Lung microvascular endothelial cell (primary cell): ENCODE results near the gene CSF2RB. TPM values are rescaled to one million over a fixed set of nuclear protein-coding genes. Genes with fewer than 3 reads are reported as not detected.
A peak's percentile ranks its signal among the peaks of the same experiment; 100 is the strongest.

Source experiments
- DNase-seq, 2 donors: peaks; one replicate each; pipeline versions ENCODE4 v3.0.0 to v3.0.0-alpha.2; 2010; ENCODE audit warnings: low read depth in 2 of 2
- total RNA-seq: library from RNA; depleted of rRNA; stranded (reverse); fragments of >200 nt; gene quantifications from 2 replicates; pipeline ENCODE4 v1.2.1, GENCODE V29; 2014

CSF2RB gene
- total RNA-seq, 1 donor from 2014 or later = 1.4 TPM

- DNase-seq = no peak
These were observed 21.8 kb downstream of the CSF2RB start for GRCh38 chr22:36935313-36935610.

- no peak for DNase-seq
These were observed 22.3 kb downstream of the CSF2RB start for GRCh38 chr22:36935694-36936093.

- DNase-seq = no peak
These were observed 23.1 kb downstream of the CSF2RB start for GRCh38 chr22:36936362-36937116.

GRCh38 chr22:36937319-36938027 is 24.0 kb downstream of the CSF2RB start:
- DNase-seq = no peak

GRCh38 chr22:36938028-36938425 is 24.6 kb downstream of the CSF2RB start:
- no peak for DNase-seq

- no peak for DNase-seq
These were observed 25.5 kb downstream of the CSF2RB start for GRCh38 chr22:36938886-36939285.

- no peak for DNase-seq
These were observed 27.2 kb downstream of the CSF2RB start for GRCh38 chr22:36940676-36941075.

DNA sequence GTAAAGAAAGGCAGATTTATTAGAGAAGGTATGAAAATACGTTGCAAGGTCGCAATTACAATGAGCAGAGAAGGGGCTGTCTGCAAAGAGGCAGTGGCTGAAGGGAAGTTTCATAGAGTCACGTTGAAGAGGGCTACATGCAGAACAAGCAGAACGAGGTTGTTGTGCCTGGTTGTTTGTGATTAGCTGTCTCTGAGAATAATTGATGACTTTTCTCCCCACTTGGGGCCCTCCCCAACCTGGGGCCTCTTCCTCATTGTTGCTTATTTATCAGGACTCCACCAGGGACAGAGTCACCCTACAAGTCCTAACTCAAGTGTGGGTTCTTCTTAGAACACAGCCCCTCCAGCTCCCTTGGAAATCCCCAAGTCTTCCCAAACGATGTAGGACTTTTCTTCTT is 29.1 kb downstream of the CSF2RB start:
- DNase-seq = no peak

GRCh38 chr22:36946421-36947158 is 33.2 kb downstream of the CSF2RB start:
- peak in 1 of 2 donors; percentile 5 for DNase-seq

DNA sequence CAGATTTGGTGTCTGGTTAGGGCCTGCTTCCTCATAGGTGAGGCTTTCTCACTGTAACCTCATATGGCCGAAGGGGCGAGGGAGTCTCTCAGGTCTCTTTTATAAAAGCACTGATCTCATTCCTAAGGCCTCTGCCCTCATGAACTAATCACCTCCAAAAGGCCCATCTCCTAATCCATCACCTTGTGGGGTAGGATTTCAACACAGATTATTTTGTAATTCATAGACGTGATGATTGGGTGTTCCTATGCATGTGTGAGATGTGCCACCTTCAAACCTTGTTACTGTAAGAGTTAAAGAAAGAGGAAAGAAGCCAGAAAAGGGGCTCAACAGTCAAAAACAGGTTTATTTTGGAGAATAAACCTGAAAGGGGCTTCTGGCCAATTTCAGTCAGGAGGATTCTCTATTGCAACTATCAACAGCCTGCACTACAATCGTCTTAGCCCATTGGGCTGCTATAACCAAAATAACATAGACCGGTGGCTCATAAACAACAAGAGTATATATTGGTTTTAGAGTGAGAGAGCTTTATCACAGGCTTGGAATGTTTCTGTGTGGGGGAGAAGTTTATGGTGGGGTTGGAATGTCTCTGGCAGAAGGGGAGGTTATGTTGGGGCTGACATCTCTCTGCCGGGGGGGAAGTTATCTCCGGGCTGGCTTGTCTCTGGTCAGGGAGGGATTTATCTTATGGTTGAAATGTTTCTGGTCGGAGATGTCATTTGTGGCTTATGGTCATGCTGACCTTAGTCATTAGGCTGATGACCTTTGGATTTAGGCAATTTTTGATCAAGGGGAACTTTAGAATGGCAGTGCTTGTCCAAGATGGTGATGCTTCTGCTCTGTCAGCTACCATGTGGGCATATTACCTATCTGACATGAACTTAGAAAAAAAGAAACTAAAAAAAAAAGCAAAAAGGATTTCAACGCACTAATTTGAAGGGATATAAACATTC is 35.1 kb downstream of the CSF2RB start:
- DNase-seq = no peak

GRCh38 chr22:36950797-36951590 is 37.6 kb downstream of the CSF2RB start:
- DNase-seq = no peak

DNA sequence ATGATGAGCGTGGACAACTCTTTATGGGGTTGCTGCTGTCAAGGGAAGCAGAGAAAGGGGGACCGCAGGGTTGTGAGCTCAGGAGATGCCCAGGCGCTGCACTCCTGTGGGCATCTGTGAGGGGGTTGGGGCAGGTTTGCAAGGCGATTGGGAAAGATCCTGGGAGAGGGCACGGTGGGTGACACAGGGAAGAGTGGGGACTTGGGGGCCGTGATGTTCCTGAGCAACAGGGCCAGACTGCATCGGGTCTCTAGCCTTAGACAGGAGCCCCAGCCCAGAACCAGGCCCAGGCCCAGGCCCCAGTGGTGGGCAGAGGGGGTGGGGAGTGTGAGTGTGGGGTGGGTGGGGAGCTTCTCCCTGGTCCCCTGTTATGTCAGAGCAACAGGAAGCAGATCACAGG is 38.3 kb downstream of the CSF2RB start:
- no peak for DNase-seq

DNA sequence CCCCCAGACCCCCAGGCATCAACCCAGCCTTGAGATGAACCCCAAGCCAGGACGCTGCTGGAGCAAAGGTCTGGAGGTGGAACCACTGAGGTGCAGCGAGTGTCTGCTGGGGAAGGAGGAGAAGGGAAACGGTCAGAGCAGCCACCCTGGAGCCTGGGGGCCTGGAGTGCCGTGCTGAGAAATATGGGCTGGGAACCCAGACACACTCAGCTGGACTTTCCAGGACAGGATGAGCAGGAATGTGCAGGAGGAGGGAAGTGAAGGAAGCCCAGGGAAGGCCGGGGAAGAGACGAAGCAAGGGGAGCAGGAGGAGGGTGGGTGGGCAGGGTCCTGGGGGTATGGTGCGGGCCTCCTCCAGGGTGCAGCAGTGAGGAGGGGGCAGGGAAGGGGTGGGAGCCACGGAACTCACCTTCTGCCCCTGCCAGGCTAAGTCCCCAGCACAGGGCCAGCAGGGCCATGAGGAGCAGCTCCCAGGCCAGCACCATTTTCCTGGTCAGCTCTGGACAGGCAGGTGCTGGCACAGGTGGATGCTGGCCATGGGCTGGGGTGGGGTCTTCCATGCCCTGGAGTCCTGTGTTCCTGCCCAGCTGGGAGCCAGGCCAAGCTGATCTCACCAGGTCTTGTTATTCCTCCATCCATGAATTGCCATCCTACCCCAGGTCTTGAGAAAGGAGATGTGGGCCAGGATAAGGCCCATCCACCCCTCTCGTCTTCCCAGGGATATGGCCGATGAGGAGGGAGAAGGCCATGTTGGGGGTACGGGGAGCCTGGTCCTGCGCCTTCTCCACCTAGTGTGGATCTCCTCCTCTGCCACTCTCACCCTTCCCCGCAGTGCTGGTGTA is 40.0 kb downstream of the CSF2RB start:
- DNase-seq = no peak

GRCh38 chr22:36954251-36955014 is 41.0 kb downstream of the CSF2RB start:
- no peak for DNase-seq

GRCh38 chr22:36955691-36956090 is 42.3 kb downstream of the CSF2RB start:
- no peak for DNase-seq

DNA sequence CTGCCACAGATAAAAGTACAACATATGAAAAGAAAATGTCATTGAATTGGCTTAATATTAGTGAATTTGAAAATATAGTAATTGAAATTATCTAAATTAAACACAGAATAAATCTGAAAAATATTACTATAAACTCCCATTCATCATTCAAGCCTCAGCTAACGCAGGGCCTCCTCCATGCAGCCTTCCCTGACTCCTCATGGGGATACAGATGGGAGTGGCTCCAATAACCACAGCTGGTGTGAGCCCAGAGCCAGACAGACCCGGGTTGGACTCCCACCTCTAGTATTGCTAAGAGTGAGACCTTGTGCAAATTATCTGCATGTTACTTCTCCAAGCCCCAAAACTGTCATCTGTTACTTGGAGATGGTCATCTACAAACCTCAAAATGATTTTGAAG is 44.9 kb downstream of the CSF2RB start:
- no peak for DNase-seq

DNA sequence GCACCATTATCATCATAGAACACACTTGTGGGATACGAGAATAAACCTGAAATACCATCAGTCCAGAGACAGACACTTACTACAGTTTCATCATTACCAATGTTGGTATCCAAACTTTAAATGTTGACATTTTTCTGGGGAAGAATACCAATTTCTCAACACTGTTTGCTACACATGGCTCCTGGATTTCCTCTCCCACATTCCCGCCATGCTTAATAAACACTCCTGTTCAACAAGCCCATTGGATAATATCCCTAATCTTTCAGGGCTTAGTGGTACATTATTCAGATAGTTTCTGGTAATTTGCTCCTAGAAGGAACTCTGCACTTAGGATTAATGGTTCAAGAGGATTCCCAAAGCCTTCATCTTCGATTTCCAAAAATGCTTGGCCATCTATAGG is 48.2 kb downstream of the CSF2RB start:
- no peak for DNase-seq

GRCh38 chr22:36963302-36963701 is 49.9 kb downstream of the CSF2RB start:
- DNase-seq = no peak

DNA sequence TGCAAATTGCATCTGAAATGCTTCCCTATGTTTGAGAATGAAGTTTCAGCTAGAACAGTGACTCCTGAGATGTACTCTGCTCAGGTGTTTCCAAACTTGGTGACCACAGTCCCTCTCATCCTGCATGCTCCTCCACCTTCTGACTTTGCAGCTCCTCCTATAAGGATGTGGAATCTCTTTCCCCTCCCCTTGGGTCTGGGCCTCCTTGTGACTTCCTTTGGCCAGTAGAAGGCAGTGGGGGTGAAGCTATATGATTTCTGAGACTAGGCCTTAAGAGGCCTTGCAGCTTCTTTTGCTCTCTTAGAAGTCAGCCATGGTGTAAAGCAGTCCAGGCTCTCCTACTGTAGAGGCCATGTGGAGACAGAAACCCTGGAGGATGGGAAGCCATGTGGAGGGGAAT is 50.7 kb downstream of the CSF2RB start:
- no peak for DNase-seq
